Naive thymus-derived CD4-positive, alpha-beta T cell (primary cell): Measurements from ENCODE around the gene PLPPR3. TPM values are rescaled to one million over a fixed set of nuclear protein-coding genes. Genes with fewer than 3 reads are reported as not detected.

Experiments used
- ATAC-seq: fragments of 150-1000 bp; cut with Tn5 transposase; 2 replicates; pipeline ENCODE4 v1.10.0; 2021; ENCODE audit warnings: mild to moderate bottlenecking, moderate library complexity
- CTCF ChIA-PET: fragments of 350-600 bp; sonication (Branson Sonifier 250); formaldehyde crosslinking; loops from one replicate; lab custom pipeline; 2021; ENCODE audit warnings: antibody characterized with exemption; lab: Charles Lee
- POLR2A ChIA-PET: fragments of 350-600 bp; sonication (Branson Sonifier 250); formaldehyde crosslinking; loops from one replicate; lab custom pipeline; 2021; ENCODE audit warnings: antibody characterized with exemption, inconsistent platforms; lab: Charles Lee
- DNase-seq, 9 donors: peaks; one replicate each; pipeline versions ENCODE4 v3.0.0 to v3.0.0-alpha.2; 2020 to 2022; ENCODE audit warnings: mixed read lengths in 1 of 9
- H3K27ac ChIP-seq: one replicate; pipeline ENCODE4 v1.7.0; 2013; ENCODE audit warnings: mild to moderate bottlenecking, low read depth, low read length, moderate library complexity
- H3K27me3 ChIP-seq, 2 donors: one replicate each; pipeline ENCODE4 v1.7.0; 2013; ENCODE audit warnings: low read length in 2 of 2, mild to moderate bottlenecking in 2 of 2, moderate library complexity in 2 of 2; ENCODE audit not compliant: control insufficient read depth in 2 of 2, insufficient read depth in 2 of 2
- H3K36me3 ChIP-seq, 3 experiments: 1 replicate in 2 of 3; 2 replicates in 1 of 3; pipeline ENCODE4 v1.7.0; 2013; ENCODE audit warnings: low read length in 3 of 3, mild to moderate bottlenecking in 3 of 3, moderate library complexity in 1 of 3; ENCODE audit not compliant: insufficient read depth in 3 of 3, control insufficient read depth in 2 of 3
- H3K4me1 ChIP-seq, 2 donors: one replicate each; pipeline ENCODE4 v1.7.0; 2013; ENCODE audit warnings: low read length in 2 of 2, mild to moderate bottlenecking in 2 of 2, moderate library complexity in 1 of 2; ENCODE audit not compliant: control insufficient read depth in 2 of 2, insufficient read depth in 2 of 2
- H3K4me3 ChIP-seq: 2 replicates; pipeline ENCODE4 v1.7.0; 2013; ENCODE audit warnings: mild to moderate bottlenecking, low read length
- H3K9me3 ChIP-seq, 3 experiments: 1 replicate in 2 of 3; 2 replicates in 1 of 3; pipeline ENCODE4 v1.7.0; 2013; ENCODE audit warnings: low read length in 3 of 3; ENCODE audit not compliant: control insufficient read depth in 2 of 3
- H3K27ac Mint-ChIP-seq, 9 donors: one replicate each; pipeline ENCODE4 v1.8.0; 2020 to 2022; ENCODE audit warnings: mixed read lengths in 9 of 9, mild to moderate bottlenecking in 8 of 9, moderate library complexity in 5 of 9, inconsistent platforms in 2 of 9
- H3K27me3 Mint-ChIP-seq, 5 donors: one replicate each; pipeline ENCODE4 v1.8.0; 2021 to 2022; ENCODE audit warnings: mixed read lengths in 5 of 5, mild to moderate bottlenecking in 1 of 5
- H3K36me3 Mint-ChIP-seq, 5 donors: one replicate each; pipeline ENCODE4 v1.8.0; 2020 to 2022; ENCODE audit warnings: mixed read lengths in 5 of 5, mild to moderate bottlenecking in 3 of 5, inconsistent platforms in 1 of 5
- H3K4me1 Mint-ChIP-seq, 7 donors: one replicate each; pipeline ENCODE4 v1.8.0; 2020 to 2022; ENCODE audit warnings: mixed read lengths in 7 of 7, mild to moderate bottlenecking in 3 of 7, inconsistent platforms in 1 of 7
- H3K4me3 Mint-ChIP-seq, 10 donors: one replicate each; pipeline ENCODE4 v1.8.0; 2020 to 2022; ENCODE audit warnings: mild to moderate bottlenecking in 10 of 10, mixed read lengths in 10 of 10, moderate library complexity in 6 of 10, inconsistent platforms in 2 of 10
- H3K9me3 Mint-ChIP-seq, 11 donors: one replicate each; pipeline ENCODE4 v1.8.0; 2020 to 2022; ENCODE audit warnings: mixed read lengths in 11 of 11, mild to moderate bottlenecking in 4 of 11, inconsistent platforms in 1 of 11, moderate library complexity in 1 of 11
- intact Hi-C, 2 donors: fragments of 100-400 bp; cut with micrococcal nuclease; formaldehyde crosslinking; loops; one replicate each; pipeline ENCODE4 v1.15.1; 2023
- polyA plus RNA-seq, 2 donors: library from polyadenylated mRNA; unstranded; fragments of 300-500 nt; fragmentation: Illumina TruSeq; gene quantifications; one replicate each; pipeline ENCODE4 v1.2.3, GENCODE V29; 2021
- total RNA-seq, 6 experiments: library from RNA in 5 of 6; stranded (reverse) in 5 of 6; gene quantifications; 1 replicate in 5 of 6; 2 replicates in 1 of 6; pipeline ENCODE4 v1.2.3 and lab custom pipeline; 2021 to 2026

PLPPR3 gene
- total and polyA plus RNA-seq, 7 experiments from 2014 or later = not detected

DNA sequence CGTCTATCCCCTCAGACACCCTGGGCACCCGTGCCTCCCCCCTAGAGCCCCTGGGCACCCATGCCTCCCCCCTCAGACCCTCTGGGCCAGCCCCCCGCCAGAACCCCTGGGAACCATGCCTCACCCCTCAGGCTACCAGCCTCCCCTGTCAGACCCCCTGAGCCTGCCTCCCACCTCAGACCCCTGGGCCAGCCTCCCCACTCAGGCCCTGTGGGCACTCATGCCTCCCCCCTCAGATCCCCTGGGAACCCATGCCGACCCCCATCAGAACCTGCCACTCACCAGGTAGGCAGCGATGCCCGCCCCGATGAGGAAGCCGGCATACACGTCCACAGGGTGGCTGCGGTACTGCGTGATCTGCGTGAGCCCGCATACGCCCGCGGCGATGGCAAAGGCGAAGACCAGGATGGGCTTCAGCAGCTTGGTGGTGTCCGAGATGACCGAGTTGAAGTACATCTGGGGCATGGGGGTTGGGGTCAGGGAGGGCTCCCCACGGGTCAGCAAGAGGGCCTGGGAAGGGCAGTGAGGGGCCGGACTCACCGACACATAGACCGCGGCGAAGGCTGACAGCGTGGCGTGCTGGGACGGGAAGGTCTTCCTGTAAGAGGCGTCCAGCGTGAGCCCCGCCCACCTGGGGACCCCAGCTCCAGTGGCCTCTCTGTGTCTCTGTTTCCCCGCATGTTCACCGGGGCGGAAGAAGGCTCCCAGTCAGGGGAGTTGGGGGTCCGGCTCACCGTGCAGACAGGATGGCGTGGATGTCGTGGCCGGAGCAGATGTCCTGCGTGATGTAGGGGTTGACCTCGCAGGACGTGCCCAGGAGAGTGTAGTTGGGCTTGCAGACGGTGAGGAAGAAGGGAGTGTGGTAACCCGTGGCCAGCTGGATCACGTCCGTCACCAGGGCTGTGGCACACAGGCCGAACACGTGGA is 7.3 kb downstream of the PLPPR3 start:
- CTCF ChIA-PET = no interaction called here
- peak overlapping the region in 1 of 10 donors; percentile 35 for H3K4me3 Mint-ChIP-seq
- Histone ChIP-seq H3K27me3 (no peaks in the 10 kb centered on the region), H3K9me3 (no peaks in the 10 kb centered on the region), H3K36me3 (peaks cover 0 to 37% (median 10%) of the 10 kb centered on the region in 3 experiments), H3K27ac (no peak overlapping the region), H3K4me1 (no peaks in the 10 kb centered on the region), H3K4me3 (no peak overlapping the region)
- peaks cover 4 to 29% (median 15%) of the 10 kb centered on the region in 5 donors for H3K36me3 Mint-ChIP-seq
- H3K9me3 Mint-ChIP-seq = peaks cover 0 to 12% (median 0%) of the 10 kb centered on the region in 11 donors
- peak; percentile 6 for ATAC-seq
- H3K4me1 Mint-ChIP-seq = peaks cover 0 to 2% (median 0%) of the 10 kb centered on the region in 7 donors
- H3K27ac Mint-ChIP-seq = peak overlapping the region in 5 of 9 donors; percentile 21 to 71 (median 49)
- intact Hi-C loops = no loop called here
- H3K27me3 Mint-ChIP-seq = no peaks in the 10 kb centered on the region
- peak in 1 of 9 donors; percentile 8 for DNase-seq
- POLR2A ChIA-PET = no interaction called here

DNA sequence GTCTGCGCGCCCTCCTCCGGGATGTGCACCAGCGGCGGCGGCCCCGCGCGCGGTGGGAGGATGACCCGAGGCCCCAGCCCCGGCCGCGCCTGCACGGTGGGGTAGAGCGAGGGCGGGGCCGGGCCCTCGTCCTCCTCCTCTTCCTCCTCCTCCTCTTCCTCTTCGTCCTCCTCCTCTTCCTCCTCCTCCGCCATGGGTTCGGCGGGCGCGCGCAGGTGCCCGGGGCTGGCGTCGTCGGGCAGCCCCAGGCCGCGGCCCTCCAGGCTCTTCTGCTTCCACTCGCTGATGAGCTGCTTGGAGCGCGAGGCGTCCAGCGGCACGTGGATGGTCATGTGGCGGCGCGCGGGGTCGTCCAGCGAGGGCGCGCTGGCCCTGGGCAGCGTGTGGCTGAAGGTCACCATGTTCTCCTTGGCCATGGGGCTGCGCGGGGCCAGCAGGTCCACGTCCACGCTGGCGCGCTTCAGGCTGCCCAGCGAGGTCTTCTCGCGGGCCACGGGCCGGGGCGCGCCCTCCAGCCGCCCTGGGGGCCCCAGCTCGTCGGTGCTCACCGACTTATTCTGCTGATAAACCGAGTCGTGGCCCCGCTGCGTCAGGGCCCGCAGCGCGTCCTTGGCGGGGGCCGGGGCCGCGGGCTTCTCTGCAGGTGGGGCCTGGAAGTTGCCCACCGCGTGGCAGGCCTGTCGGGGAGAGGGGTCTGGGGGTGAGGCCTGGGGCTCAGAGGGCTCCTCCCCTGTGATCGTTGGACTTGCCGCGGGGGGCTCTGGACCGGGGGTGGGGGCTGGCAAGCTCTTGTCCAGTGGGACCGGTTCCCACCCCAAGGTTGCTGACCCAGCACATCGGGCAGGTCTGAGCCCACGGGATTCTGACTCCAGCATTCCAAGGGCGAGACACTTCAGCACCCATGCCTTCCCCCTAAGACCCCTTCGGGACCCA is 8.3 kb downstream of the PLPPR3 start:
- peaks cover 0 to 46% (median 10%) of the 10 kb centered on the region in 3 experiments for H3K36me3 ChIP-seq
- H3K4me3 ChIP-seq = no peak overlapping the region
- Mint-ChIP-seq H3K36me3 (peaks cover 4 to 29% (median 15%) of the 10 kb centered on the region in 5 donors), H3K4me3 (peak overlapping the region in 1 of 10 donors; percentile 13), H3K27me3 (no peaks in the 10 kb centered on the region), H3K9me3 (peaks cover 0 to 12% (median 0%) of the 10 kb centered on the region in 11 donors), H3K27ac (peak overlapping the region in 1 of 9 donors; percentile 46), H3K4me1 (peaks cover 0 to 2% (median 0%) of the 10 kb centered on the region in 7 donors)
- CTCF ChIA-PET = no interaction called here
- POLR2A ChIA-PET = no interaction called here
- no peaks in the 10 kb centered on the region for H3K4me1 ChIP-seq
- no peak overlapping the region for H3K27ac ChIP-seq
- DNase-seq (peak in 1 of 9 donors; percentile 8), ATAC-seq (peak; percentile 14)
- H3K9me3 ChIP-seq = no peaks in the 10 kb centered on the region
- intact Hi-C loops = no loop called here
- H3K27me3 ChIP-seq = no peaks in the 10 kb centered on the region

DNA sequence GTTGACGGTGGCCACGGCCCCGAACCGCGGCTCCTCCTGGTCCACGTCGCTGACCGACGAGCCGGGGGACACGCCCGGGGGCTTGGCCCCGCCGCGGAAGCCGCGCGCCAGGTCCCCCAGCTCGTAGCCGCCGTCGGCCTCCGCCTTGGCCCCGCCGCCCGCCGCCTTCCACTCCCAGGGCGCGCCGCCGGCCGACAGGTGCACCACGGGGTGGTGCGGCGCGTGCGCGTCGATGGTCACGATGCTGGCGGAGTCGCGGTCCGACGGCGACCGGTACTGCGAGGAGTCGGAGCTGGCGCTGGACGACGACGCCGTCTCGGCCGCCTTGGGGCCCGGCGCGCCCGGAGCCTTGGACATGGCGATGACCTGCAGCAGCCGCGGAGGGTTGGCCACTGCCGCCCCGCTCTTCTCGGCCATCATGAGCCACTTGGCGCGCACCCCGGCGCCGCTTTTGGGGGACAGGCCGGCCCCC is 9.0 kb downstream of the PLPPR3 start:
- Mint-ChIP-seq H3K4me1 (peaks cover 0 to 3% (median 1%) of the 10 kb centered on the region in 7 donors), H3K36me3 (peaks cover 5 to 30% (median 17%) of the 10 kb centered on the region in 5 donors), H3K27me3 (no peaks in the 10 kb centered on the region), H3K4me3 (no peak overlapping the region), H3K9me3 (peaks cover 0 to 12% (median 0%) of the 10 kb centered on the region in 11 donors), H3K27ac (no peak overlapping the region)
- Histone ChIP-seq H3K27ac (no peak overlapping the region), H3K27me3 (no peaks in the 10 kb centered on the region), H3K9me3 (no peaks in the 10 kb centered on the region), H3K4me3 (no peak overlapping the region), H3K36me3 (peaks cover 2 to 52% (median 13%) of the 10 kb centered on the region in 3 experiments), H3K4me1 (no peaks in the 10 kb centered on the region)
- ATAC-seq (peak; percentile 1), DNase-seq (no peak)
- intact Hi-C loops = no loop called here
- ChIA-PET CTCF (no interaction called here), POLR2A (no interaction called here)

DNA sequence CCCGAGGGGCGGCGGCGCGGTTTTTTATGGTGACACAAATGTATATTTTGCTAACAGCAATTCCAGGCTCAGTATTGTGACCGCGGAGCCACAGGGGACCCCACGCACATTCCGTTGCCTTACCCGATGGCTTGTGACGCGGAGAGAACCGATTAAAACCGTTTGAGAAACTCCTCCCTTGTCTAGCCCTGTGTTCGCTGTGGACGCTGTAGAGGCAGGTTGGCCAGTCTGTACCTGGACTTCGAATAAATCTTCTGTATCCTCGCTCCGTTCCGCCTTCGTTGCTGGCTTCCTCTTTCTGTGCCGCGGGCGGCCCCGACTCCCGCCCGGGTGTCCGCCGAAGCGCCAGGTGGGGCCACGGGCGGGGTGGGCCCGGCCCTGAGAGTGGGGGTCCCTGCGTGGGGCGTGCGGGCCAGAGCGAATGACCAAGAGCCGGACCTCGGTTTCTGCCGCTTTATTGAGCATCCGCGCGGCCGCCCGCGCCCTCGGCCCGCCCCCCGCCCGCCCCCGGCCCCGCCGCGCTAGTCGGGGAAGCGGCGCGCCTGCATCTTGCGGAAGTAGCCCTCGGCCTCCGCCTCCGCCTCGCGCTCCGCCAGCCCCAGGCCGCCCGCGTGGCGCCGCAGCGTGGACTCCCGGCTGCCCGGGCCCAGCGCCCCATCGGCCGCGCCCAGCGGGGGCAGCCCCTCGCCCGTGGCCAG is 9.6 kb downstream of the PLPPR3 start:
- ATAC-seq (no peak), DNase-seq (no peak)
- intact Hi-C loops = no loop called here
- ChIA-PET POLR2A (no interaction called here), CTCF (no interaction called here)
- Mint-ChIP-seq H3K4me1 (peaks cover 5 to 9% (median 7%) of the 10 kb centered on the region in 7 donors), H3K9me3 (peaks cover 0 to 12% (median 0%) of the 10 kb centered on the region in 11 donors), H3K27me3 (no peaks in the 10 kb centered on the region), H3K27ac (peak overlapping the region in 1 of 9 donors; percentile 19), H3K36me3 (peaks cover 5 to 36% (median 23%) of the 10 kb centered on the region in 5 donors), H3K4me3 (no peak overlapping the region)
- H3K36me3 ChIP-seq = peaks cover 8 to 58% (median 16%) of the 10 kb centered on the region in 3 experiments
- H3K27me3 ChIP-seq = no peaks in the 10 kb centered on the region
- H3K4me3 ChIP-seq = no peak overlapping the region
- no peak overlapping the region for H3K27ac ChIP-seq
- no peaks in the 10 kb centered on the region for H3K4me1 ChIP-seq
- no peaks in the 10 kb centered on the region for H3K9me3 ChIP-seq

DNA sequence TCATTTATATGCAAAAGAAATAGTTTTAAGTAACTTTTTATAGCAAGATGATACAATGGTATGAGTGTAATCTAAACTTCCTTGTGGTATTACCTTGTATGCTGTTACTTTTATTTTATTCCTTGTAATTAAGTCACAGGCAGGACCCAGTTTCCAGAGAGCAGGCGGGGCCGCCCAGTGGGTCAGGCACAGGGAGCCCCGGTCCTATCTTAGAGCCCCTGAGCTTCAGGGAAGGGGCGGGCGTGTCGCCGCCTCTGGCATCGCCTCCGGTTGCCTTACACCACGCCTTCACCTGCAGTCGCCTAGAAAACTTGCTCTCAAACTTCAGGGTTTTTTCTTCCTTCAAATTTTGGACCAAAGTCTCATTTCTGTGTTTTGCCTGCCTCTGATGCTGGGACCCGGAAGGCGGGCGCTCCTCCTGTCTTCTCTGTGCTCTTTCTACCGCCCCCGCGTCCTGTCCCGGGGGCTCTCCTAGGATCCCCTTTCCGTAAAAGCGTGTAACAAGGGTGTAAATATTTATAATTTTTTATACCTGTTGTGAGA is 10.2 kb downstream of the PLPPR3 start:
- Histone ChIP-seq H3K9me3 (no peaks in the 10 kb centered on the region), H3K36me3 (peaks cover 14 to 64% (median 19%) of the 10 kb centered on the region in 3 experiments), H3K27me3 (no peaks in the 10 kb centered on the region), H3K4me1 (no peaks in the 10 kb centered on the region), H3K27ac (no peak overlapping the region), H3K4me3 (no peak overlapping the region)
- H3K27me3 Mint-ChIP-seq = no peaks in the 10 kb centered on the region
- peaks cover 4 to 35% (median 24%) of the 10 kb centered on the region in 5 donors for H3K36me3 Mint-ChIP-seq
- H3K9me3 Mint-ChIP-seq = peaks cover 0 to 9% (median 0%) of the 10 kb centered on the region in 11 donors
- DNase-seq (no peak), ATAC-seq (no peak)
- peaks cover 5 to 9% (median 9%) of the 10 kb centered on the region in 7 donors for H3K4me1 Mint-ChIP-seq
- ChIA-PET POLR2A (no interaction called here), CTCF (no interaction called here)
- intact Hi-C loops = no loop called here
- no peak overlapping the region for H3K4me3 Mint-ChIP-seq
- peak overlapping the region in 3 of 9 donors; percentile 5 to 33 (median 19) for H3K27ac Mint-ChIP-seq
